Erythroblast (primary cell): ENCODE data around the gene TMC5.

Source experiments
- GATA1 ChIP-seq: IDR thresholded peaks from 2 replicates; pipeline ENCODE4 v1.6.1; 2011; ENCODE audit warnings: low read depth, mild to moderate bottlenecking, control low read depth, low read length, moderate library complexity
- POLR2A ChIP-seq: IDR thresholded peaks from 2 replicates; pipeline ENCODE4 v1.6.1; 2011; ENCODE audit warnings: mild to moderate bottlenecking, low read length

DNA sequence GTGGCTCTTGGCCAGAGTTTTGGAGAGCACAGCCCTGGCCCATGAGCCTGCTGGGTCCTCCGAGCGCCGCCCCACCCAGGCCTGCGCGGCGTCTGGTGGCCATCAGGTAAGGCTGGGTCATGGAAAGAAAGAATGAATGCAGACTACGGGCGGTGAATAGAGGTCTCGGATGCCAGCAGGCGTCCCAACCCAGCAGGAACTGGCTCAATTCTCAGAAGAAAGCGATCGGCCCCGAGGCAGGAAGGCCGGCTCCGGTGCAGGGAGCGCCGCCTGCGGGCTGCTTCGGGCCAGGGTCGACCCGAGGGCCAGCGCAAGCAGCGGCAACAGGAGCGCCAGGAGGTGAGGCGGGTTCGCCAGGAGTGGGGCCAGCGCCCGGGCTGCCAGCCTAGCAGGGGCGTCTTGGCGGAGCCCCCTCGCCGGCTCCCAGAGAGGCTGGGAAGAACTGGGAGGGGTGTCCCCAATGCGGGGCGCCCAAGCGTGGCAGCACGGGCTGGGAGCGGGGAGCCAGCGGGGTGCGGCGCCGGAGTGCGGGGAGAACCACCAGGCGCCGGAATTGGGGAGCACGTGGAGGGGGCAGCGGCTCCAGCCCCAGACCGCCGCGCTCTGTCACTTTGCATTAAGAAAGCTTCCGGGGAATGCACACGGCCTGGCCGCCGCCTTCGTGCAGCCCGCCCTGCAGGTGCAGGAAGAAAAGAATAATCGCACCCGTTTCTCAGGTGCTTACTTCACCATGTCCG is 7.1 kb upstream of the TMC5 start:
- TF ChIP-seq POLR2A (no peak), GATA1 (no peak)
